HG02884 (cell line): ENCODE measurements around the gene GLOD5.
"Not testable (repeated sequence)": the region's sequence is repeated elsewhere in the genome, so short reads cannot be mapped to it uniquely, and the experiment has no call there.

Source experiments
- ATAC-seq: cut with Tn5 transposase; IDR thresholded peaks from one replicate; pipeline ENCODE4 v1.9.1; 2021; ENCODE audit warnings: mild to moderate bottlenecking, moderate library complexity; ENCODE audit not compliant: unreplicated experiment

The GLOD5 gene

GRCh38 chrX:48792219-48792618 is 30.7 kb downstream of the GLOD5 start:
- no peak for ATAC-seq

GRCh38 chrX:48793935-48794334 is 32.4 kb downstream of the GLOD5 start:
- no peak for ATAC-seq

- ATAC-seq: no peak
Measured at GRCh38 chrX:48794340-48794910, 32.9 kb downstream of the GLOD5 start.

- no peak for ATAC-seq
Measured at GRCh38 chrX:48794911-48795515, 33.5 kb downstream of the GLOD5 start.

GRCh38 chrX:48798318-48798717 is 36.8 kb downstream of the GLOD5 start:
- no peak for ATAC-seq

GRCh38 chrX:48800574-48801279 is 39.2 kb downstream of the GLOD5 start:
- ATAC-seq: no peak

- ATAC-seq: peak; percentile 87
Measured at GRCh38 chrX:48801280-48802088, 39.9 kb downstream of the GLOD5 start, which contains the start of gene HDAC6. Gene HDAC6, plus strand, starts transcription at chrX:48802067. Its CDS starts 626 bp downstream, at chrX:48802693.

GRCh38 chrX:48802089-48802904 is 40.8 kb downstream of the GLOD5 start:
- peak; percentile 43 for ATAC-seq

- ATAC-seq: no peak
Measured at GRCh38 chrX:48802905-48803200, 41.3 kb downstream of the GLOD5 start.

GRCh38 chrX:48806081-48806480 is 44.5 kb downstream of the GLOD5 start:
- no peak for ATAC-seq

- ATAC-seq: no peak
Measured at GRCh38 chrX:48813644-48814043, 52.1 kb downstream of the GLOD5 start.

- ATAC-seq: no peak
Measured at GRCh38 chrX:48814722-48815121, 53.2 kb downstream of the GLOD5 start.

GRCh38 chrX:48815266-48815665 is 53.7 kb downstream of the GLOD5 start:
- ATAC-seq: no peak

GRCh38 chrX:48816014-48816810 is 54.7 kb downstream of the GLOD5 start:
- no peak for ATAC-seq

- no peak for ATAC-seq
Measured at GRCh38 chrX:48818098-48818497, 56.6 kb downstream of the GLOD5 start.

- ATAC-seq: no peak
Measured at GRCh38 chrX:48818866-48819265, 57.3 kb downstream of the GLOD5 start.

GRCh38 chrX:48819394-48819793 is 57.8 kb downstream of the GLOD5 start:
- not testable (repeated sequence) for ATAC-seq

- ATAC-seq: no peak
Measured at GRCh38 chrX:48823053-48823452, 61.5 kb downstream of the GLOD5 start.
